Stomach smooth muscle (tissue), 2 donors: ENCODE data around the gene RUNX1.

Experiments used
- H3K27ac ChIP-seq: one replicate; pipeline ENCODE4 v1.7.0; 2013; ENCODE audit warnings: mild to moderate bottlenecking, low read length, inconsistent platforms
- H3K27me3 ChIP-seq, 2 donors: one replicate each; pipeline ENCODE4 v1.7.0; 2013; ENCODE audit warnings: low read length in 2 of 2; ENCODE audit not compliant: insufficient read depth in 2 of 2, control insufficient read depth in 1 of 2
- H3K36me3 ChIP-seq, 2 donors: one replicate each; pipeline ENCODE4 v1.7.0; 2013; ENCODE audit warnings: low read length in 2 of 2; ENCODE audit not compliant: control insufficient read depth in 2 of 2, insufficient read depth in 2 of 2
- H3K4me1 ChIP-seq: one replicate; pipeline ENCODE4 v1.7.0; 2013; ENCODE audit warnings: low read length; ENCODE audit not compliant: control insufficient read depth, insufficient read depth
- H3K4me3 ChIP-seq, 2 donors: one replicate each; pipeline ENCODE4 v1.7.0; 2013; ENCODE audit warnings: low read length in 2 of 2
- H3K9ac ChIP-seq, 2 donors: one replicate each; pipeline ENCODE4 v1.7.0; 2013; ENCODE audit warnings: low read length in 2 of 2, mild to moderate bottlenecking in 1 of 2
- H3K9me3 ChIP-seq, 2 donors: one replicate each; pipeline ENCODE4 v1.7.0; 2013; ENCODE audit warnings: low read length in 2 of 2; ENCODE audit not compliant: control insufficient read depth in 2 of 2
- donor health status: healthy.
- donor health status: Pancreatic carcinoma.

The RUNX1 gene

GRCh38 chr21:34983680-34984086 is 65.4 kb downstream of the RUNX1 start:
- H3K27me3 ChIP-seq = no peaks in the 10 kb centered on the region

GRCh38 chr21:34981791-34982190 is 67.3 kb downstream of the RUNX1 start:
- H3K4me3 ChIP-seq = no peak overlapping the region
- H3K36me3 ChIP-seq = no peaks in the 10 kb centered on the region
- no peaks in the 10 kb centered on the region for H3K4me1 ChIP-seq
- no peak overlapping the region for H3K9ac ChIP-seq
- no peak overlapping the region for H3K27ac ChIP-seq
- H3K27me3 ChIP-seq = no peaks in the 10 kb centered on the region
- H3K9me3 ChIP-seq = no peaks in the 10 kb centered on the region

More at GRCh38 chr21:34983680-34984086, 65.4 kb downstream of the RUNX1 start:
- no peak overlapping the region for H3K9ac ChIP-seq
- no peak overlapping the region for H3K4me3 ChIP-seq
- H3K9me3 ChIP-seq = no peaks in the 10 kb centered on the region
- no peaks in the 10 kb centered on the region for H3K36me3 ChIP-seq
- no peak overlapping the region for H3K27ac ChIP-seq
- no peaks in the 10 kb centered on the region for H3K4me1 ChIP-seq

- H3K27ac ChIP-seq = no peak overlapping the region
- H3K4me3 ChIP-seq = no peak overlapping the region
- H3K9me3 ChIP-seq = no peaks in the 10 kb centered on the region
Measured at GRCh38 chr21:34980423-34981115, 68.5 kb downstream of the RUNX1 start.

GRCh38 chr21:34979383-34979782 is 69.7 kb downstream of the RUNX1 start:
- Histone ChIP-seq H3K9me3 (no peaks in the 10 kb centered on the region), H3K36me3 (no peaks in the 10 kb centered on the region), H3K4me3 (no peak overlapping the region), H3K27ac (no peak overlapping the region), H3K27me3 (no peaks in the 10 kb centered on the region), H3K4me1 (no peaks in the 10 kb centered on the region), H3K9ac (no peak overlapping the region)

More at GRCh38 chr21:34980423-34981115, 68.5 kb downstream of the RUNX1 start:
- no peak overlapping the region for H3K9ac ChIP-seq
- no peaks in the 10 kb centered on the region for H3K27me3 ChIP-seq
- no peaks in the 10 kb centered on the region for H3K36me3 ChIP-seq
- H3K4me1 ChIP-seq = no peaks in the 10 kb centered on the region

GRCh38 chr21:34977333-34977732 is 71.8 kb downstream of the RUNX1 start:
- no peak overlapping the region for H3K4me3 ChIP-seq
- no peak overlapping the region for H3K9ac ChIP-seq
- no peaks in the 10 kb centered on the region for H3K4me1 ChIP-seq
- no peaks in the 10 kb centered on the region for H3K27me3 ChIP-seq
- no peak overlapping the region for H3K27ac ChIP-seq
- H3K36me3 ChIP-seq = no peaks in the 10 kb centered on the region
- no peaks in the 10 kb centered on the region for H3K9me3 ChIP-seq

GRCh38 chr21:34974162-34974981 is 74.7 kb downstream of the RUNX1 start:
- Histone ChIP-seq H3K4me1 (no peaks in the 10 kb centered on the region), H3K36me3 (no peaks in the 10 kb centered on the region), H3K9me3 (no peaks in the 10 kb centered on the region), H3K27ac (no peak overlapping the region), H3K27me3 (no peaks in the 10 kb centered on the region), H3K4me3 (no peak overlapping the region), H3K9ac (no peak overlapping the region)

- no peak overlapping the region for H3K9ac ChIP-seq
- H3K27ac ChIP-seq = no peak overlapping the region
- H3K9me3 ChIP-seq = no peaks in the 10 kb centered on the region
- H3K4me3 ChIP-seq = no peak overlapping the region
- no peaks in the 10 kb centered on the region for H3K27me3 ChIP-seq
- H3K4me1 ChIP-seq = no peaks in the 10 kb centered on the region
- no peaks in the 10 kb centered on the region for H3K36me3 ChIP-seq
Measured at GRCh38 chr21:34973685-34974084, 75.4 kb downstream of the RUNX1 start.

- no peak overlapping the region for H3K9ac ChIP-seq
- no peaks in the 10 kb centered on the region for H3K4me1 ChIP-seq
- H3K27ac ChIP-seq = no peak overlapping the region
- peaks cover 0 to 2% of the 10 kb centered on the region in 2 donors for H3K27me3 ChIP-seq
- no peaks in the 10 kb centered on the region for H3K36me3 ChIP-seq
- no peaks in the 10 kb centered on the region for H3K9me3 ChIP-seq
- no peak overlapping the region for H3K4me3 ChIP-seq
Measured at GRCh38 chr21:34971656-34972055, 77.4 kb downstream of the RUNX1 start.

GRCh38 chr21:34970566-34970965 is 78.5 kb downstream of the RUNX1 start:
- no peak overlapping the region for H3K4me3 ChIP-seq
- H3K27me3 ChIP-seq = peaks cover 0 to 2% of the 10 kb centered on the region in 2 donors
- no peak overlapping the region for H3K27ac ChIP-seq
- H3K9ac ChIP-seq = no peak overlapping the region
- H3K9me3 ChIP-seq = no peaks in the 10 kb centered on the region
- H3K4me1 ChIP-seq = no peaks in the 10 kb centered on the region
- H3K36me3 ChIP-seq = no peaks in the 10 kb centered on the region

GRCh38 chr21:34970167-34970500 is 79.0 kb downstream of the RUNX1 start:
- peaks cover 0 to 2% of the 10 kb centered on the region in 2 donors for H3K27me3 ChIP-seq
- H3K4me1 ChIP-seq = no peaks in the 10 kb centered on the region
- H3K9ac ChIP-seq = no peak overlapping the region
- H3K9me3 ChIP-seq = no peaks in the 10 kb centered on the region
- no peaks in the 10 kb centered on the region for H3K36me3 ChIP-seq
- H3K4me3 ChIP-seq = no peak overlapping the region
- no peak overlapping the region for H3K27ac ChIP-seq
